Urothelium cell line (cell line): ENCODE measurements around the gene SS18L1.
A peak's percentile ranks its signal among the peaks of the same experiment; 100 is the strongest.

Source experiments
- DNase-seq: peaks from one replicate; pipeline ENCODE4 v3.0.0; 2011; ENCODE audit warnings: low spot score, mixed read lengths
- FAIRE-seq: peaks from 2 replicates; lab custom pipeline; 2011; peaks lifted over from hg19 to GRCh38; lab: Jason Lieb, UNC

The SS18L1 gene

GRCh38 chr20:62119591-62120364 lies 23.8 kb upstream of the SS18L1 start:
- DNase-seq (no peak), FAIRE-seq (no peak)

- FAIRE-seq (no peak), DNase-seq (no peak)
These were observed 23.2 kb upstream of the SS18L1 start for GRCh38 chr20:62120365-62120762.

- FAIRE-seq (no peak), DNase-seq (no peak)
These were observed 22.4 kb upstream of the SS18L1 start for GRCh38 chr20:62120990-62121775.

- DNase-seq (peak; percentile 100), FAIRE-seq (peak; percentile 96)
These were observed 21.6 kb upstream of the SS18L1 start, which contains the start of gene LSM14B for GRCh38 chr20:62121776-62122653. TSS of gene LSM14B (plus strand) at chr20:62122475. CDS start at chr20:62122667, 192 bp downstream.

GRCh38 chr20:62122654-62123449 lies 20.7 kb upstream of the SS18L1 start:
- DNase-seq (peak; percentile 83), FAIRE-seq (no peak)

- FAIRE-seq (no peak), DNase-seq (no peak)
These were observed 20.0 kb upstream of the SS18L1 start for GRCh38 chr20:62123450-62124118.

- no peak for DNase-seq
- no peak for FAIRE-seq
These were observed 17.4 kb upstream of the SS18L1 start for GRCh38 chr20:62126141-62126540.

- FAIRE-seq (no peak), DNase-seq (no peak)
These were observed 15.8 kb upstream of the SS18L1 start for GRCh38 chr20:62127799-62128198.

- FAIRE-seq = no peak
- no peak for DNase-seq
These were observed 15.1 kb upstream of the SS18L1 start for GRCh38 chr20:62128502-62128901.

GRCh38 chr20:62129731-62130531 lies 13.6 kb upstream of the SS18L1 start:
- FAIRE-seq (no peak), DNase-seq (no peak)

- DNase-seq (no peak), FAIRE-seq (peak; percentile 37)
These were observed 11.8 kb upstream of the SS18L1 start for GRCh38 chr20:62131560-62132320.

- FAIRE-seq = no peak
- DNase-seq = no peak
These were observed 11.1 kb upstream of the SS18L1 start for GRCh38 chr20:62132421-62132820.

GRCh38 chr20:62133051-62133845 lies 10.3 kb upstream of the SS18L1 start:
- no peak for FAIRE-seq

GRCh38 chr20:62133864-62134263 lies 9.7 kb upstream of the SS18L1 start:
- no peak for FAIRE-seq
- no peak for DNase-seq

More at GRCh38 chr20:62133051-62133845, 10.3 kb upstream of the SS18L1 start:
- DNase-seq = no peak

- no peak for DNase-seq
- no peak for FAIRE-seq
These were observed 8.8 kb upstream of the SS18L1 start for GRCh38 chr20:62134735-62135231.

GRCh38 chr20:62135573-62136266 lies 7.8 kb upstream of the SS18L1 start:
- no peak for FAIRE-seq
- no peak for DNase-seq
